Bronchial epithelial cell (primary cell): ENCODE measurements around the gene B3GNT5. TPM values are rescaled to one million over a fixed set of nuclear protein-coding genes. Genes with fewer than 3 reads are reported as not detected.
A peak's percentile ranks its signal among the peaks of the same experiment; 100 is the strongest.

Experiments used
- DNase-seq: peaks from one replicate; pipeline ENCODE4 v3.0.0-alpha.2; 2010; ENCODE audit warnings: low read depth
- FAIRE-seq: peaks from 2 replicates; lab custom pipeline; 2011; peaks lifted over from hg19 to GRCh38; lab: Jason Lieb, UNC
- H3K27me3 ChIP-seq: 2 replicates; pipeline ENCODE4 v1.5.1; 2011; ENCODE audit warnings: low read length; ENCODE audit not compliant: control insufficient read depth, insufficient read depth
- H3K36me3 ChIP-seq: 2 replicates; pipeline ENCODE4 v1.5.1; 2011; ENCODE audit warnings: low read length; ENCODE audit not compliant: control insufficient read depth, insufficient read depth
- H3K4me3 ChIP-seq: 2 replicates; pipeline ENCODE4 v1.5.1; 2011; ENCODE audit warnings: mild to moderate bottlenecking, low read depth, low read length, control low read depth
- total RNA-seq: library from RNA; depleted of rRNA; stranded (reverse); fragments of >200 nt; gene quantifications from 2 replicates; pipeline ENCODE4 v1.2.1, GENCODE V29; 2014
- TF ChIP-seq, protein P1 (sequence below): IDR thresholded peaks from 2 replicates; pipeline ENCODE4 v1.5.1; 2011; ENCODE audit warnings: mild to moderate bottlenecking, moderate library complexity, low read length, control low read depth, inconsistent platforms; ENCODE audit not compliant: insufficient read depth, severe bottlenecking

Gene B3GNT5
- total RNA-seq, 1 donor from 2014 or later: 31.6 TPM

DNA sequence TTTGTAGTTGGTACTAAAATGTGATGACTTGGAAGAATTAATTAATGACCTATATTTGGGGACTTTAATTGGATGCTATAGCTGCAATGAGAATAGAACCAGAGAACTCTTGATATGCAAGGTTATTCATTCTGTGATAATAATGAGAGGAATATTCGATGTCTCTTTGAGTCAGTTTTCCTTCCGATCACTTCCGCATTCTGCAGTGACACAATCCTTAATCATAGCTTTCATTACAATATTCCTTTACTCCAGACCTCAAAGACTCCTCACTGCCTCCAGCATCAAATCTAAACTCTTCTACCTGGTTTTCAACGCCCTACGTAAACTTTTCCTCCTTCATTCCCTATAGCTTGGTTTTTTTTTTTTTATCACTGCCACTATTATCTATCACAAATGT is 21.6 kb downstream of the B3GNT5 start:
- DNase-seq (peak; percentile 92), FAIRE-seq (no peak)
- TF ChIP-seq, protein P1, sequence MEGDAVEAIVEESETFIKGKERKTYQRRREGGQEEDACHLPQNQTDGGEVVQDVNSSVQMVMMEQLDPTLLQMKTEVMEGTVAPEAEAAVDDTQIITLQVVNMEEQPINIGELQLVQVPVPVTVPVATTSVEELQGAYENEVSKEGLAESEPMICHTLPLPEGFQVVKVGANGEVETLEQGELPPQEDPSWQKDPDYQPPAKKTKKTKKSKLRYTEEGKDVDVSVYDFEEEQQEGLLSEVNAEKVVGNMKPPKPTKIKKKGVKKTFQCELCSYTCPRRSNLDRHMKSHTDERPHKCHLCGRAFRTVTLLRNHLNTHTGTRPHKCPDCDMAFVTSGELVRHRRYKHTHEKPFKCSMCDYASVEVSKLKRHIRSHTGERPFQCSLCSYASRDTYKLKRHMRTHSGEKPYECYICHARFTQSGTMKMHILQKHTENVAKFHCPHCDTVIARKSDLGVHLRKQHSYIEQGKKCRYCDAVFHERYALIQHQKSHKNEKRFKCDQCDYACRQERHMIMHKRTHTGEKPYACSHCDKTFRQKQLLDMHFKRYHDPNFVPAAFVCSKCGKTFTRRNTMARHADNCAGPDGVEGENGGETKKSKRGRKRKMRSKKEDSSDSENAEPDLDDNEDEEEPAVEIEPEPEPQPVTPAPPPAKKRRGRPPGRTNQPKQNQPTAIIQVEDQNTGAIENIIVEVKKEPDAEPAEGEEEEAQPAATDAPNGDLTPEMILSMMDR: no peak
- peaks cover 7% of the 10 kb centered on the region for H3K36me3 ChIP-seq
- H3K4me3 ChIP-seq: no peak overlapping the region
- H3K27me3 ChIP-seq: no peaks in the 10 kb centered on the region

DNA sequence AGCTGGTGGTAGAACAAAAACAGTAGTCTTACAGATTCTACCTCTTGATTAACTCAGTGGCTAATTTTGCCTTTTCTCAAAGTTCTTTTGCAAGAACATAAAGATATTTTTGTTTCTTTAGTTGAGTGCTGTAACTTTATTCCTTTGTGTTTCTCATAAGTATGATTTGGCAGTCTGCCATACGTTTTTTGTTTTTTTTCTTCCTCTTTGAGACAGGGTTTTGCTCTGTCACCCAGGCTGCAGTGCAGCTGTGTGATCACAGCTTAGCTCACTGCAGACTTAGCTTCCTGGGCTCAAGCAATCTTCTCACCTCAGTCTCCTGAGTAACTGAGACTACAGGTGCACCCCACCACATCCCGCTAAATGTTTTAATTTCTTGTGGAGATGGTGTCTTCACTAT is 22.4 kb downstream of the B3GNT5 start:
- Histone ChIP-seq H3K36me3 (peaks cover under 1% of the 10 kb centered on the region), H3K4me3 (no peak overlapping the region), H3K27me3 (no peaks in the 10 kb centered on the region)
- DNase-seq (peak; percentile 76), FAIRE-seq (no peak)
- TF ChIP-seq, protein P1: no peak

DNA sequence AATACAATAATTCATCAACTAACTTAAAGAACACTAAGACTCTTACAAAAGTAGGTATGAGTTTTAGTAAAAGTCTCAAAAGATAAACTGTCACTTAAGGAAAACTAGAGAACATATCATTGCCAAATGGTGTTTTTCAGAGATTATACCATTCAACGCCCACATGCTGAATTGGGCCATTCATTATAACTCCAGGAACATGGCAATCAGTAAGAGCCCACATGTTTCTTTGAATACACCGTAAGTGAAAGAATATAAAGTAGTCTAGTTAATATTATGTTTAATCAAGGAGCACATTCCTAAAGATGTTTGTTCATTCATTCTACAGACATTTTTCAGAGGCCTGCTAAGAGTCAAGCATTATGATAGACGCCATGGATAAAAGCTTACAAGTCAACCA is 22.9 kb downstream of the B3GNT5 start:
- DNase-seq: no peak
- FAIRE-seq: no peak
- Histone ChIP-seq H3K4me3 (no peak overlapping the region), H3K27me3 (no peaks in the 10 kb centered on the region), H3K36me3 (no peaks in the 10 kb centered on the region)
- TF ChIP-seq, protein P1: no peak

DNA sequence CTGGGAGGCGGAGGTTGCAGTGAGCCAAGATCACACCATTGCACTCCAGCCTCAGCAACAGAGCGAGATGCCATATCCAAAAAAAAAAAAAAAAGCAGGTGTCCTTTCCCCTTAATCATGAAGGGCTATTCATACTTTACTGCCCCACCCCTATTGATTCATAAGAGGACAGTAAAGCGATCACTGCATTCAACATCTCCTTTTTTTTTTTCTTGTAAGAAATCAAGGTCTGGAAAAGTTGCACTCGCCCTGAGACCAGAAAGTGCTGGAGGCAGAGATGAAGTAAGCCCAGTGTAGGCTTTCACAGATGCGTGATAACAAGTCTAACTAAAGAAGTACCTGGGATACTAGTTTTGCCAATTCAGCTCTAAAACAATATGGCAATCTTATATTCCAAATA is 24.2 kb downstream of the B3GNT5 start:
- Histone ChIP-seq H3K27me3 (no peaks in the 10 kb centered on the region), H3K4me3 (no peak overlapping the region), H3K36me3 (no peaks in the 10 kb centered on the region)
- TF ChIP-seq, protein P1: no peak
- FAIRE-seq (no peak), DNase-seq (no peak)

DNA sequence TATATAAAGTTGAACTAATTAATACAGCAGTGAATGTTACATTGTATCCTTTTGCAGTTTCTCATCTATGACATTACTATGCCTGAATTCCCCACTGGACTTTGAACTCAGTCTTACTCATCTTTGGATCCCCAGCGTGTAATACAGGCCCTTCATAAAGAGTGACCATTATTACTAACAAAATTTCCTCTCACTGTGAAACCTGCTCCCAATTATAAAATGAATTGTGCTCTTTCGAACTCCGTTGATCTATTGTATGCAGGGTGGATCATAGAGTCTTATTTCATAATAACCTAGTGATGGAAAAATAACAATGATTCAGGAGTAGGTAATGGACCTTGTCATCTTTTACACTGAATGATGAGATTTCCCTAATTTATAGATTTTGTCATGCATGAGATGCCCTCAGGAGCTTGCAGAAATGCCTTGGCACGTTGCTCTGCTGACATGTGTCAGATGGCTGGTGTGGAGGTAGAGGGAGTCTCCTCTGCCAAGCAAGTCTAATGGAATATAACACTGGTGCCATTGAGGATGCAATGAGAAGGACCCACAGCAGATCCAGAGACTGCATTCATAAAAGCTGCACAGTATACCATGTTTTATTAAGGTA is 25.5 kb downstream of the B3GNT5 start:
- Histone ChIP-seq H3K27me3 (no peaks in the 10 kb centered on the region), H3K4me3 (no peak overlapping the region), H3K36me3 (no peaks in the 10 kb centered on the region)
- DNase-seq (peak; percentile 68), FAIRE-seq (no peak)
- TF ChIP-seq, protein P1: no peak

DNA sequence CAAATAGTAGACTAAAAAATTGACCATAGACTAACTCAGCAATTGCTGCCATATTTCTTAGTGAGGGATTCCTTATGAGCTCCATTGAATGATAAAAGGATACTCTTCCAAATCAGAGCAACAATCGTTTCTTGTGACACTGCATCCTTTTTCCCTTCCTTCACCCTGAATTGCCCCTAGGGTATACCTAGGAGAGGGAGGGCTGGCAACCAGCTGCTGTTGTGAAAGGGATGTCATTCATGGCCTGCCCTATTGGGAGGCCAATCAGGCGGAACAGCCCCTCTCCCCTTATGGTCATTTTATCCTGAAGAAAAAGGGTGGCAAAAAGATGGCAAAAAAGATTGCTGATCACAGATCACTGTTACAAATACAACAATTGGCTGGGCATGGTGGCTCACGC is 26.3 kb downstream of the B3GNT5 start:
- FAIRE-seq: no peak
- TF ChIP-seq, protein P1: no peak

More for the DNA sequence above, 26.3 kb downstream of the B3GNT5 start:
- Histone ChIP-seq H3K4me3 (no peak overlapping the region), H3K36me3 (no peaks in the 10 kb centered on the region), H3K27me3 (no peaks in the 10 kb centered on the region)
- DNase-seq: no peak
